Kasumi-1 (cell line): ENCODE data around the gene PGA5.
A peak's percentile ranks its signal among the peaks of the same experiment; 100 is the strongest.

Experiments
- DNase-seq, 2 experiments: peaks; one replicate each; lab custom pipeline; 2025; lab: John Stamatoyannopoulos, UW

Gene PGA5

DNA sequence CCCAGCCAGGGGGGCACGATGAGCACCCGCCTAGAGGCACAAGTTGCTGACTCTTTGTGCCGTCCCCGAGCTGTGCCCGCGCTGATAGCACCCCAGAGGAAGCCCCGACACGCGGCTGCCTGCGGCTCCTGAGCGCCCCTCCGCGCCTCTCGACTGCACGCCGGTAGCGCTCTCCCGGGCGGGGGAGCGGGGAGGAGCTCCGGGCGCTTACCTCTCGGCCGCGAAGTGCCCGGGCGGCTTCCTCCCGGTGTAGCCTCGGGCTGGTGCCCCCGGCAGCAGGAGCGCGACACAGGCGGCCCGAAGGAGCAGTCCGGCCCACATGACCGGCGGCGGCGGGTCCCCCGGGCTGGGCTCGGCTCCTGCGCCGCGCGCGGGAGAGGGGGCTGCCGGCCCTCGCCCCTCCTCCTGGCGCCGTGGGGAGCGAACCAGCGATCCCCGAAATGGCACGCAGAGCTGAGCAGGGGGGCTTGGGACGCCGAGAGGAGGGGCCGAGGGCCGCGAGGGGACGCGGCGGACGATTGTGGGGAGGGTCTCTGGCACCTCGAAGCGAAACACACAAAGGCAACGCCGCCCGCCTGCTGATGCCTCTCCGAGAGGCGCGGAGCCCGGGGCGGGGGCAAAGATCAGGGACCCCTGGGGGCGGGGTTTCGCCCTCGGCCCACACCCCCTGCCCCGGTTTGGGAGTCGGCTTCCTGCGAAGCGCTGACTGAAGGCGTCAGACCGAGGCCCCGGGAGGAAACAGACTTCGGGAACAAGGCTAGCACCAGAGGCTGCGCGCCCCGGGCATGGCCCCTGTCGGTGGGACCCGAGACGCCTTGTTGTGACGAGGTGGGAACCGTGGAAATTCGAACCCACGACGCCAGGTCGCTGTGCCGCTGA is 54.0 kb downstream of the PGA5 start, which contains the start of gene VWCE:
TSS of gene VWCE (minus strand) at position 600 of the 879 bp plus-strand sequence. CDS start at position 321, 279 bp downstream.
- peak; percentile 68 to 74 for DNase-seq

DNA sequence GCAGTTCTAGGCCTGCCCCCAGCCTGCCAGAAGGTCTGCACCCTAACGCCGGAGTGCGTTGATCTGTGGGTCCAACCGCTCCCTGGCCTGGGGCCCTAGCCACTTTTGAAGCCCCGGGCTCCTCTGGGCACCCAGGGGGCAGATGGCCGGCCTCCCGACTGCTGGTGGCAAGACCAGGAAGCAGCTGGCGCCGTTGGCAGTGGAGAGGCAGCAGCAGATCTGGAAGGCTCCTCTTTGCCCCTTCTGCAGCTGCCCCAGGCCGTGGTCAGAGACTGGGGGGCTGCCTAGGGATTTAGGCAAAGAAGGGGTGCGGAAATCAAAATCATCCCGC is 54.6 kb downstream of the PGA5 start:
- DNase-seq: no peak

DNA sequence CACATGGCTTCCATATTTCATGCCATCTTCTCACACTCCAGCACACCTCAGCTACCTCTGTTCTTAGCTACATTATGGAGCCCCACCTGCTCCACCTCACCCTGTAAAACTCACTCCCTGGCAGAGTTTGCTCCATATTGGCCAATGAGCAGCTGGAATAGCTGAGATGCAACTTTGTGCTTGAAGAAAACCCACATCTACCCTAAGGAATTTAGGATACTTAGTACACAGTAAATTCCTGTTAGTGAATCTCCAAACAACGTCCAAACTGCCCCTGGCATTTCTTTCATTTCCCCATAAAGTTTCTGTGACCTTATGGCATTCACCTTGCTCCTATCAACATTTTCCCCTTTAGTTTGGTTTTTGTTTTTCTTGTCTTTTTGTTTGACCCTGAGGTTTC is 56.4 kb downstream of the PGA5 start:
- no peak for DNase-seq

DNA sequence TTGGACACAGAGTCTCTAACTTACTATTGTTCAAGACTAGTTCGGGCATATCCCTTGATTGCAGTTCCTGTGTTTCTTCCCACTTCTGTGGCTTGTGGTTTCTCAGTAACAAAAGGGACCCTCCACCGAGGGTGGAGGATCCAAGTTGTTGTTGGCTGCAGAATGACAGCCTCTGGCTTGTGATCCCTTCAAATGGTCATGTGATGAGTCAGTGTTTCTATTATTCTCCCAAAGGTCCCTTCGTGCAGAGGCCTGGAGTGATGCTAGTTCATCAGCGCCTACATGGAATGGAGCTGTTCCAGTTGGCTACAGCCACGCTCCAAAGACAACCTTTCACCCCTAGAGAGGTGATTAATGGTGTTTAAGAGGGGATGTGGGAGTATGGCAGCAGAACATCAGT is 56.8 kb downstream of the PGA5 start:
- DNase-seq: peak in 1 of 2 experiments; percentile 2

DNA sequence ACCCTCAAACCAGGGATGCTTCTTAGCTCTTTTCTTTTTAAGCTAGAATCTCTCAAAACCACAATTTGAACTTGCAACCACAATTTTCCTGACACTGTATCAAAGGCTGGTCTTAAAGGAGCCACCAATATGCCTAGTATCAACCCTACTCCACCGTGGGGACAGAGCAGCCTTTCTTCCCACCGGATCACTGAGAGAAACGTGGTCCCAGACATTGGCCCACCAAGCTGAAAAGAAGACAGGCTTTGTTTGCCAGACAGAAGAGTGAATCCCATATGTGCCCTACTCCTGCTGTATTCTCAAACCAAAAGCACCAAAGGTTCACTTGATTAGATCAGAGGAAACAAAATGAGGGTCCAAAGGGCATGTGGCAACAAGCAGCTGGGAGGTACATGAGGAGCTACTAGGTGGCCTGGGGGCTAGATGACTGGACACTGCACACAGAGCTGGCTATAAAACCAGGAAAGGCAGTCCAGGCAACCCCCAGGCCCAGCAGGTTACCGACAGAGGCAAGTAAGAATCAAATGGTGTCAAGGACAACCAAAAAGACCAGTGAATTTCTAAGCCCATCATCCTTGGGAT is 57.8 kb downstream of the PGA5 start:
- no peak for DNase-seq
